CD4-positive, alpha-beta T cell treated with Interferon gamma for 1 hour (primary cell): ENCODE measurements around the gene STK32C.
"Not testable (repeated sequence)": the region's sequence is repeated elsewhere in the genome, so short reads cannot be mapped to it uniquely, and the experiment has no call there.

Source experiments
- DNase-seq: peaks from one replicate; pipeline ENCODE4 v3.0.0-alpha.2; 2020

Gene STK32C

DNA sequence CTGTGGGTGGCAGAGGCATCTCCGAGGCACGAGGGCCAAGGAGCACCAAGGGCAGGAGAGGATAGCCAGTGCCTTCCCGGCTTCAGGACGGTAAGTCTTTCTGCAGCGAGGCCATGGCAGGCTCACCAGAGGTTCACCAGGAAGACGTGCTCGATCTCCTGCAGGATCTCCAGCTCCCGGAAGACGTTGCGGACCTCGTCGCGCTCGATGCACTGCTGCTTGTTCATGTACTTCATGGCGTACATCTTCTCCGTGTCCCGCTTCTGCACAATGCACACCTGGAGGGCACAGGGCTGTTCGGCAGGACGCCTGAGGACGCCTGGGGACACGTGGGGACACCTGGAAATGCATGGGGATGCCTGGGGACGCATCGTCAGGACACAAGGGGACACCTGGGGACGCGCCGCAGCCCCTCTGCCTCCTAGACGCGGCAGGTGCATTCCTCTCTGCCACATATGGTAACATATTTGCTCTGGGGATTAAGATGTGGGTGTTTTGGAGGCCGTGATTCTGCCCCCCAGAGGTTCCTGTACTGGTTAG, 79.8 kb downstream of the STK32C start:
- DNase-seq: no peak

DNA sequence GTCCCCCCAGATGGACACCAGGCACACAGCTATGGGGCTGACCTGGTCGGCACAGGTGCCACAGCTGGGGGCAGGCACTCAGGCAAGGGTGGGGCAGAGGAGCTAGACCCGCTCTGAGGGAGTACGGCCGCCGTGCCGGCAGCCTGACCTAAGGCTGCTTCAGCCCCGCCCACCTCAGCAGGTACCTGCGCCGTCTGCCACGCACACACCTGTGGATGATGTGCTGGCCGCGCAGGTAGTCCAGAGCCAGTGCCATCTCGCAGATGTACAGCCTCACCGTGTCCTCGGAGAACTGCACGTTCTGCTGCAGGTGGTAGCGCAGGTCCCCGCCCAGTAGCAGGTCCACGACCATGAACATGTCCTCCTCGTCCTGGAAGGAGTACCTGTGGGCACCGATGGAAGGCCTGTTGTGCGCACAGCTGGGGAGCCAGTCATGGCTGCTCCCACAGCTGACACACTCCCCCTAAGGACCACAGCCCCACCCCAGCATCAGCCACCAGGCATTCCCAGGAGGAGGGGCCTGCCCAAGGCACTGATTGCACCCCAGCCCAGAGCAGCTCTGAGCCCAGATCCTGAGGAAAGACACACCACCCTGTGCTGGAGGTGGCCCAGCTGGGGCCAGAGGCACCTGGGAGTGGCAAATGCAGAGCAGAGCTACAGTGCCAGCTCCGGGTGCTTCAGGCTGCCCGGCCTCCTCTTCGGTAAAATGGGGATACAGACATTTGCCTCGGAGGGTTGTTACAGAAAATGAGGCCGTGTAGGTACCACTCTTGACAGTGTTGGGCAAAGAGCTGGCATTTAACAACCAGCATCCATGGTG, 81.0 kb downstream of the STK32C start:
- DNase-seq: no peak

DNA sequence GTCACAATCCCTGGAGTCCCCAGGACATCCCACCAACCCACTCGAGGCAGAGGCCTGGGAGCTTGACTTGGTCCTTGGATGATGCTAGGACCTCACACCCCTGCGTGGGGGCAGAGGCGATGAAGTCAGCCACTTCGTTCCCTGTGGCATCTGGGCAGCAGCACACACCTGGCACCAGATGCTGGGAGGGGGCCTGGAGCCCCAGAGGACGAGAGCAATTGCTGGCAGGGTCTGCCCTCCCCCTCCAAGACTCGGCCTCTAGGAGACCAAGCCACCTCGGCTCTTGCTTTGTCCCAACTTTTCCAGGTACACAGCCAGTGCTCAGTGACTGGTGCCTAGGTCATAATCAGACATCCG, 81.9 kb downstream of the STK32C start:
- DNase-seq: no peak

DNA sequence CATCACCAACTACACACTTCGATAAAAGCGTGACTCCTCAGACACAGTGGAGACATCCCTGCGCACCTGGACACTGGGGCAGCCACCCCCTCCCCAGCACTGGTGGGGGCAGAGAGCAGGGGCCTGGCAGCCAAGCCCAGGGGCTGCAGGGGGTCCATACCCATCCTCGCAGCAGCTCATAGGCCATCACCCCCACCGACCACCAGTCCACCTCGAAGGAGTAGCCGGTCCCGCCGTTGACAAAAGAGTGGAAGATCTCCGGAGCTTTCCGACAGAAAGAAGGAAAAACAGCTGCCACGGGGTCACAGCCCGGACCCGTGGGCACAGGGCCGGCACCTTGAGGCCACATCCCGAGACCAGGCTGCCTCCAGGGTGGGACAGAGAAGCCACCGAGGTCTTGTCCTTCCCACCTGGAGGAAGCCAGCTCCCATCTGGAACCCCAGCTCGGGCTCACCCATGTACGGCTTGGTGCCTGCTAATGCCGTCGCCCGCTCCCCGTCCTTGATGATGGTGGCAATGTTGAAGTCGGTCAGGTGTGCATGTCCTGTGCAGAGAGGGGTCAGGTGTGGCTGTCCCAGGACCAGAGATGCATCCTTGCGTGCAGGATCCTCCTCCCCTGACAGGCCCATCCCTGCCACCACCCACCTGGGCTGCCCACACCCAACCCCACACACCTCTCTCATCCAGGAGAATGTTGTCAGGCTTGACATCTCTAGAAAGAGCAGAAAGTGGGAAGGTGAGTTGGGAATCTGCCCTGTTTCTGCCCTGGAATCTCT, 82.5 kb downstream of the STK32C start:
- no peak for DNase-seq

DNA sequence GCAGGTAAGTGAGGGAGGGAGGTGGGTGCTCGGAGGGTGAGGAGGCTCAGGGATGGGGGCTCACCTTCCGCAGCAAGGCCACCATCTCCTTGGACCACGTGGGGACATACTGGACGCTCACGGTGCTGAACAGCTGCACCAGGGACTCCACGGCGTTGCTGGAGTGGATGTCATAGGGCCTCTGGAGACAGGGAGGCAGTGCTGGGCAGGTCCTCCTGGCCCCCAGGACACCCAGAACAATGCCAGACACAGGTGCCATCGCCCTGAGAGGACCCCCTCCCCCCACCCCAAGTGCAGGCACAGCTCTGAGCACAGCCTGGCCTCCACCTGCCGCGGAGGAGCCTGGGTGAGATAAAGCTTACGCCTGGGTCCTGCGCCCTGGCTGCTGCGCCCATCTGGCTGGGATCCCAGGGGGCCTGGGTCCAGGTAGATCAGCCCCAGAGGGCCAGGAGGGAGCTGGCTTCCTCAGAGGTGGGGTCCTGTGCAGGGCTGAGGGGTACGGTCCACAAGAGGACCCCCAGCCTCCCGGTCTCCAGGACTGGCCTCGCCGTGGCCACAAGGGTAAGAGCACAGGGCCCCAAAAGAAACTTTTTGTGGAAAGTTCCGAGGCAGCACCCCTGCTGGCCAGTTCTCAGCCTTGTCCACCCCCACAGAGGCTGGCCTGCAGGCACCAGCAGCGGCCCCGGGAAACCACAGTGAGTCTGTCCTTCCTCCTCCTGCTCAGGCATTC, 83.2 kb downstream of the STK32C start:
- no peak for DNase-seq

DNA sequence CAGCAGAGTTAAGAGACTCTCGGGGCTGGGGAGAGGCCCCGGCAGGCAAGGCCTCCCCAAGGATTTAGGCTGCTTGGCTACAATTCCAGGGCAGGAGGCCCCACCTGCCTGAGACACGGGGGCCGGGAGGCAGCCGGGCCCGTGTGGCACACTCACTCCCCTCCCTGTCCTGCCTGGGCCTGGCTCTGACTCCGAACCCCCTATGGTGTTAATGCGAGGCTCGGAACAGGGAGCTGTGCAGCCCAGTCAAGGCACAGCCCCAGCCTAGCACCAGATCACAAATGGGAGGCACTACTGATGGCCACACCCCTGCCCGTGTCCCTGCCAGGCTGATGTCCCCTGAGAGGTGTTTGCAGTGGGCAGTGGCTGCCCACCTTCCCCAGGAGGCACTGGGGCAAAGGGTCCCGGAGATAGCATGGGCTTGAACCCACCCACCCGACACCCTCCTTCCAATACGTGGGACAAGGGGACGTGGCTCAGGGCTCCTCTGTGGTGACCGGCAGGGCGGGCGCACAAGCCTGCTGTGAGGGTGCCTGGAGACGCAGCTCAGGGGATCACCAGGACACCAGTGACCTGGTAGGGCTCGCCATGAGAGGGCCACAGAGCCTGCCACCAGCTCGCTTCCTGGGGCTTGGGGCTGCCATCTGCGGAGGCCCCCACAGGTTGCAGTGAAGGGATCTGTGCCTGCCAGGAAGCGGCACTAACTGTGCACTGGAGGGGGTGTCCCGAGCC, 84.0 kb downstream of the STK32C start:
- no peak for DNase-seq

DNA sequence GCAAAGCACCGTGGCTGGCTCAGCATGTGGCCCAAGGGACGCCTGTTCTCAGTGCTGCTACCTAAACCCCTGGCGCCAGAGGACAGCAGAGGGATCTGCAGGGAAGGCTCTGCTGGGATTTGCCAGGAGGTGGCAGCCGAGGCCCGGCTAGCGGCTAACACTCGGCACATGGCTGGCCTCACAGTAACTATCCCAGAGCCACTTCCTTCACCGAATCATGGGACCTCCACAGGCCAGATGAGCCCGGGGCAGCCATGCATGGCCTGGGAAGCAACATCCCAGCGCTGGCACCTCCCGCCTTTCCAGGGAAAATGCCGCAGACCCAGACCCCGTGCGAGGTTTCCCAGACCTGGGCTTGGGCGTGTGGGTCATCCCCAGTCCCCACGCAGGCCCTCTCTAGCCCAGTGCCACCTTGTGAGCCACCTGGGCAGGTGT, 84.6 kb downstream of the STK32C start:
- peak; percentile 69 for DNase-seq

DNA sequence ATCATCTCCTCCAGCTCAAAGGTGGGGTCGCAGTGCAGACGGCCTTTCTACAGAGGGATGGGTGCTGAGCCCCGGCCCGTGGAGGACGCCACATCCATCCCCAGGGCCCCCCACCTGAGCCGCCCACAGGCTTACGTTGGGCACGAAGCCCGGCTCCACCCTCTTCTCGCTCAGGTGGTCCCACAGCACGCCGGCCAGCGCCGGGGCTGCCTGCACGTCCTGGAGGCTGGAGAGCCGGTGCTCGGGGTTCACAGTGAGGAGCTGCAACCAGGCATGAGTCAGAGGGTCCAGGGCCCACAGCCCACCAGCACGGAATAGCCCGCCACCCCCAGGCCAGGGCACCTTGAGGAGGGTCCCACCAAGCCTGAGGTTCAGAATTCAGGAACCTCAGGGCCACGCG, 85.0 kb downstream of the STK32C start:
- no peak for DNase-seq

DNA sequence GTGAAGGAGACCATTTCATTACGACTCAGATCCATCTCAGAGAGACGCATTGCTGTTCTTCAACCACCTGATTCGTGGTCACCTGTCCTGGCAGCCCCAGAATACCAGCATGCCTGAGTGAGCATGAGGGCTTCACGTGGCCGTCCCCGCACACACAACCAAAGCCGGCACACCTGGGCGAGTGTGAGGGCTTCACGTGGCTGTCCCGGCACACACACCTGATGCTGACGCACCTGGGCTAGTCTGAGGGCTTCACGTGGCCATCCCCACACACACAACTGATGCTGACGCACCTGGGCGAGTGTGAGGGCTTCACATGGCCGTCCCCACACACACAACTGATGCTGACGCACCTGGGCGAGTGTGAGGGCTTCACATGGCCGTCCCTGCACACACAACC, 86.8 kb downstream of the STK32C start:
- DNase-seq: not testable (repeated sequence)

DNA sequence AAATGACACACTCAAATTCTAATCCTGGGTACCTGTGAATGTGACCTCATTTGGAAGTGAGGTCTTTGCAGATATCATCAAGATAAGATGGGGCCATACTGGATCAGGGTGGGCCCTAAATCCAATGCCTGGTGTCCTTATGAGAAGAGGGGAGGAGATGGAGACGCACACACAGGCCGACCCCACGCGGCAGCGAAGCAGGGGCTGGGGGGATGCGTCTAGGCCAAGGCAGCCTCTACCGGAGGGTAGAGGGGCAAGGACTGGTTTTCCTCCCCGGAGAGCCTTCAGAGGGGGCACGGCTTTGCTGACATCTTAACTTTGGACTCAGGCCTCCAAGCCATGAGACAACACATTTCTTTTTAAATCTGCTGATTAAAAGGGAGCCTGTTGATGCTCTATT, 87.7 kb downstream of the STK32C start:
- DNase-seq: no peak

DNA sequence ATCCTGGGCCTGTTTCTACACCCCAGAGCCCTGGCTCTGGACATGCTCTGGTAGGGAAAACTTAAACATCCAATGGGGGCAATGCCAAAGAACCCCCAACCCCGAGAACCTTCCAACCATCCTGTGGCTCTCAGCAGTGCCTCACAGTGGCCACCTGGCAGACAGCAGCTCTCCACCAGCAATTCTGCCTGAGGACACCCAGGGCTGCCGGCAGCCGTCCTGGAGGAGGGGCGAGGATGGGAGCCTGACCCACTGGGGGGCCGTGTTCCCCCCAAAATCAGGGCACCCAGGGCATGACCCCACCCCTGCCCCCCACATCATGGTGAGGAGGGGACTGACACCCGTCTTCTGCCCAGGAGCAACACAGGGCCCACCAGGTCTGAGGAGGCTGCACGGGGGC, 88.3 kb downstream of the STK32C start:
- DNase-seq: no peak

DNA sequence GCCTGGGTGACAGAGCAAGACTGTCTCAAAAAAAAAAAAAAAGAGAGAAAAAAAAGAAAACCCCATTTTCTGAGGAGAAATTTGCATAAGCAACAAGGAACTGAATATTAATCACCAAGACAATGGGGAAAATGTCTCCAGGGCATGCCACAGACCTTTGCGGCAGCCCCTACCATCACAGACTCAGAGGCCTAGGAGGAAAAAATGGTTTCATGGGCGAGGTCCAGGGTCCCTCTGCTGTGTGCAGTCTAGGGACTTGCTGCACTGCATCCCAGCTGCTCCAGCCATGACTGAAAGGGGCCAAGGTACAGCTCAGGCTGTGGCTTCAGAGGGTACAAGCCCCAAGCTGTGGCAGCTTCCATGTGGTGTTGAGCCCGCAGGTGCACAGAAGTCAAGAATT, 91.3 kb downstream of the STK32C start:
- DNase-seq: not testable (repeated sequence)

DNA sequence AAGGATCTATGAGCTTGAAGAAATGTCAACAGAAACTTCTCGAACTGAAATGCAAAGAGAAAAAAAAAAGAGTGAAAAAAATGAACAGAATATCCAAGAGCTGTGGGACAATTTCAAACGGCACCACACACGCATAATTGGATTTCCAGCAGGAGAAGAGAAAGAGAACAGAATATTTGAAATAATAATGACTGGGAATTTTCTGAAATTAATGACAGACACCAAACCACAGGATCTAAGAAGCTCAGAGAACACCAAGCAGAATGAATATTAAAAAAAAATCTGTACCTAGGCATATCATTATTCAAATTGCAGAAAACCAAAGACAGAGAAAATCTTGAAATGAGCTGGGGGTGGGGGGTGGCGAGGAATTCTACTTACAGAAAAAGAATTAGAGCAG, 93.8 kb downstream of the STK32C start:
- DNase-seq: no peak

DNA sequence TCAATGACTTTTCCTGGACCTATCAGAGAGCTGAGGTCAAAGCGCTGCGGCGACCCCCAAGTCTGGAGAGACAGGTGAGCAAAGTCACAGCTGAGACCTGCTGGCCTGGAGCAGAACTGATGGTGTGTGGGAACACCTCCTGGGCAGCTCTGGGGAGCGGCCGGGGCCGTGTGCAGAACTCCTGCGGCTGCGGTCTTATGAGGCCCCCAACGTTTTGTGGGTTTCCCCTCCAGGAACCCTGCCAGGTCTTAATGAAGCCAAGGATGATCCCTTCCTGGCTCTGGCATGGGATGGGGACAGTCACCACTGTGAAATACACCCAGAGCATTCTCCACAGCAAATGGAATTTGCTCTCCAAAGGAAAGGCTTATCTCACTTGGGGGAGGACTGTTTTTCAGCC, 94.9 kb downstream of the STK32C start:
- DNase-seq: no peak

DNA sequence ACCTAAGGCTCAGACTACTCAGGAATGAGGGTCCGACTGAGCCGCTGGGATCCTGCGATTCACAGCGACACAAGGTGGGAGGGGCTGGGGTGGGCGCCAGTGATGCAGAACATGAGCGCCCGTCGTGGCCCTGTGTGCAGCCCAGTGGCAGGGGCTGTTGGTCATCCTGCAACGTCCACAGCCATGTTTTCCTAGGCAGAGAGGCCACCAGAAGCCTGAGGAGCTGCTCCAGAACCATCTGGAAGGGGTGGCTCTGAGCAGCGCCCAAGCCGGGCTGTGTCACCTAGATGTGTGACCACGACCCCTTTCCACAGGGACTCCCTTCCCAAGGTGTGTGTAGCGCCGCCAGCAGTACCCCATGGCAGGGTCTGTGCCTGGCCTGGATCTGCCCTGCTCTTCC, 96.5 kb downstream of the STK32C start:
- no peak for DNase-seq

DNA sequence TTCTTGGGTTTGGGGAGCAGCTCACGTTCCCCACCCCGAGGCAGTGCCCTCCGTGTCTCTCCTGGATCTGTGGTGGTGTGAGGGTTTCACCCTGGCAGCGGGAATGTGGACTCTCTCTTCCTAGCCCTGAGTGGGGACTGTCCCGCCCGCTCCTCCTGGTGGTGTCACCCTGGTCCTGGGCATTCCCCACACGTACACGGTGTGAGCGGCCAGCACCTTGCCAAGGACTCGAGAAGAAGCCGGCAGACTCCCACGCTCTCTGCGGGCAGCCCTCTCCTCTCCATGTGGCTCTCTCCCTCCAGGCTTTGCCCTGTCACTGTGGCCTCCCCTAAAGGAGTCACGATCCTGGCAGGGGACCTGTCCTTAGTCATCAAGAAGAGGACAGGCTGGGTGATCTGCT, 97.0 kb downstream of the STK32C start:
- no peak for DNase-seq

DNA sequence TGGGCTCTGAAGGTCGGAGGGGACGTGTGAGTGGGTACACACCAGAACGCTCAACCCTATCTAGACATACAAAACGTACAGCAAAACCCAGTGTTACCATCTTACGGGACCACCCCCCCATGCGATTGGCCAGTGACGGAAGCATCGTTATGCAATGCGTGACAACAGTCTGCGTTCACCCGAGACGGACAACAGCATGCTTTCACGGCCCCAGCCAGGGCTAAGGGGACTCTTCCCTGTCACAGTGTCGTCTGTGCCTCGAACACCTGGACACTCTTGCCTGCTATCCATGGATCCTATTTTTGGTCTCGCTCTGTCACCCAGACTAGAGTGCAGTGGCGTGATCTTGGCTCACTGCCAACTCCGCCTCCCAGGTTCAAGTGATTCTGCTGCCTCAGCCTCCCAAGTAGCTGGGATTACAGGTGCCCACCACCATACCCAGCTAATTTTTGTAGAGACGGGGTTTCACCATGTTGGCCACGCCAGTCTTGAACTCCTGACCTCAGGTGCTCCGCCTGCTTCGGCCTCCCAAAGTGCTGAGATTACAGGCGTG, 97.7 kb downstream of the STK32C start:
- no peak for DNase-seq

DNA sequence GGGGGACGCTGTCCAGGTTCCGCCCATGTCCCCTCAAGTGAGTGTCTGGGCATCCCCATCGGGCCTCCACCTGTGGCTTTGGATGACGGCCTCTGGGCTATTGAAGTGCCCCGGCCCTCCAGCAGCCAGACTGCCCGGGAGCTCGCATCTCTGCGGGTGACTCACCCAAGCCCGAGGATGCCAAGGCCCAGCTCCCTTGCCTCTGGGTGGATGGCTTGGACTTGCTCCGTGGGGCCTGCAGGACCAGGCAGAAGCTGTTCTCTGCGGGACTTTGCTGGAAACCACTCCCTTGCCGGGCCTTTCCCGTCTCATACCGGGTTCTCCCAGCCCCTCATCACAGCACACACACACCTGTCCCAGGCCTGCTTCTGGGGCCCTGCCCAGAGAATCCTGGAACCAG, 98.6 kb downstream of the STK32C start:
- DNase-seq: no peak

DNA sequence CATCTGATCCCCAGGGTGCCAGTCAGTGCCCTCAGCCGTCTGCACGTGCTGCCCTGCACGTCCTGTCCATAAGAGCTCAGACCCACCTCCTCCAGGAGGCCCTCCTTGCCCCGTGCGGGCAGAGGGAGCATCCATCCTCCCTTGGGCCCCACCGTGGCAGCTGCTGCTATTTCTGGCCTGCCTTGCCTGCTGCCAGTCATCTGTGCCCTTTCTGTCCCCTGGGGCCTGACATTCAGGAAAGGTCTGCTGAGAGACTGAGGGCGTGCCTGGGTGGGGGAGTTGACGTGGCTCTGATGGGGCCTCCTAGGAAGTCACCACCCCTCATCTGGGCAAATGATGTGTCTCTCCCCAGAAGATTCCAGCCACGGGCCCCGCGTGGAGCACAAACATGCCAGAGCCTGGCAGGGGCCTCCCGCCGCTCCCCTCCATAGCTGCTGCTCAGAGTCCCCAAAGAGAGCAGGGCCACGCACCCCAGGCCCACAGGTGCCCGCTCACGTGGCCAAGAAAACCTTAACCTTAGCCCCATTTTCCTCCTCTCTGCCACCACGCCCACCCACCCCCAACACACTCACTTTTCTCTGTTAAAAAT, 99.2 kb downstream of the STK32C start:
- no peak for DNase-seq

DNA sequence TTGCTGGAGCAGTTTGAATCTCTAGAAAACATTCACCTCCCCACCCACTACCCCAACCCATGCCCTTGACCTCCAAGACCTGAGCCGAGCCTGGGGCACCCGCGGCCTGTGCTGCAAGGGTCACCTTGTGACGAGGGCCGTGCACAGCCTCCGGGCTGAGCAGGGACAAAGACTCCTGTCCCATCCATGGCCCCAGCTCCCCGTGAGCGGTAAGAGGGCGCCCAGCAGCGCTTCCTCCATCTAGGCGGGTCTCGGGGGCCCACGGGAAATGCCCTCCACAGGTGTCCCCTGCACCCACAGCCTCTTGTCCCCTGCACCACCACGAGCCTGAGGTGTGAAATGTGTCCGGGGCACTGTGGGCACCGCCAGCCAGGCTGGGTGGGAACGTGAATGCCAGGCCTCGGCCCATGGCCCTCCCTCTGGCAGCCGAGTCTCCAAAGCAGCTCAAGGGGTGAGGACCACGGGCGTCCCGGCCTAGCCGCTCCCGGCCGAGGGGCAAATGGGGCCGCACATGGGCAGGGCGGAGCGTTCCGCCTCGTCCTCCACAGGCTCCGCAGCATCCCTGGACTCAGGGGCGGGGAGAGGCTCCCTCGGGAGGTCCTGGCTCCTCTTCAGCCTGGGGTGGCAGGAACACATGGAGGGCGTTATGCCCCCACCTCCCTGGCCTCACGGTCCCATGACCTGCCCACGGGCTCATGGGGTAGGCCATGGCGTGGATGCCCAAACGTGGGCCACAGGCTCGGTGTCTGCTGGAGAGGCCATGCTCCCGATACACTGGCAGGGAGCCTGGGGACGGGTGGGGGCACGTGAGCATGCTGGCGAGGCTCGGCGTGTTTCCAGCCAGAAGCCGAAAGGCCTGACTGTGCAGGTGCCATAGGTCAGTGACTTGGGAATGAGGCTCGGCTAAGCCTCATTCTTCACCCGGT, 100.0 kb downstream of the STK32C start:
- DNase-seq: no peak
